ENCODE results near the gene ATG10.

ATG10 gene

GRCh38 chr5:82285206-82285605, 313.4 kb downstream of the ATG10 start:
- no peak for DNase-seq

GRCh38 chr5:82287625-82288024, 315.8 kb downstream of the ATG10 start:
- DNase-seq = no peak

- no peak for DNase-seq
Observed at GRCh38 chr5:82290005-82290404, 318.2 kb downstream of the ATG10 start.

- DNase-seq = no peak
Observed at GRCh38 chr5:82290908-82291307, 319.1 kb downstream of the ATG10 start.

GRCh38 chr5:82291420-82291819, 319.6 kb downstream of the ATG10 start:
- no peak for DNase-seq

- no peak for DNase-seq
Observed at GRCh38 chr5:82295144-82295543, 323.3 kb downstream of the ATG10 start.

GRCh38 chr5:82295959-82296531, 324.2 kb downstream of the ATG10 start:
- no peak for DNase-seq

GRCh38 chr5:82296929-82297328, 325.1 kb downstream of the ATG10 start:
- DNase-seq = no peak

GRCh38 chr5:82297711-82298110, 325.9 kb downstream of the ATG10 start:
- DNase-seq = no peak

GRCh38 chr5:82298668-82299067, 326.8 kb downstream of the ATG10 start:
- no peak for DNase-seq

GRCh38 chr5:82301190-82301589, 329.4 kb downstream of the ATG10 start:
- no peak for DNase-seq

Measured in activated gamma-delta T cell (primary cell).